Measurements from ENCODE around the gene RBM15B. TPM values are rescaled to one million over a fixed set of nuclear protein-coding genes. Genes with fewer than 3 reads are reported as not detected.
"Not testable (repeated sequence)": the region's sequence is repeated elsewhere in the genome, so short reads cannot be mapped to it uniquely, and the experiment has no call there.

RBM15B gene
- total RNA-seq, 1 donor from 2014 or later: 75.8 TPM

GRCh38 chr3:51386159-51386851 lies 4.8 kb upstream of the RBM15B start:
- H3K4me3 Mint-ChIP-seq (ENCODE audit: low read depth): peak overlapping the region; percentile 99
- H3K36me3 Mint-ChIP-seq (ENCODE audit: insufficient read depth): peaks cover 15% of the 10 kb centered on the region
- peaks cover 38% of the 10 kb centered on the region for H3K4me1 Mint-ChIP-seq (ENCODE audit: low read depth)
- no peaks in the 10 kb centered on the region for H3K27me3 Mint-ChIP-seq
- peak overlapping the region; percentile 97 for H3K27ac Mint-ChIP-seq
- no peak for DNase-seq (ENCODE audit: low spot score, unreplicated experiment)
- H3K9me3 Mint-ChIP-seq (ENCODE audit: low read depth): no peaks in the 10 kb centered on the region
- no peak for TF ChIP-seq CTCF (IDR thresholded peaks at IDR 0.05; ENCODE audit: unreplicated experiment)

GRCh38 chr3:51386852-51387229 lies 4.2 kb upstream of the RBM15B start:
- H3K27ac Mint-ChIP-seq: no peak overlapping the region
- peaks cover 15% of the 10 kb centered on the region for H3K36me3 Mint-ChIP-seq (ENCODE audit: insufficient read depth)
- H3K4me3 Mint-ChIP-seq (ENCODE audit: low read depth): peak overlapping the region; percentile 99
- no peak for DNase-seq (ENCODE audit: low spot score, unreplicated experiment)
- TF ChIP-seq CTCF (IDR thresholded peaks at IDR 0.05; ENCODE audit: unreplicated experiment): no peak
- H3K9me3 Mint-ChIP-seq (ENCODE audit: low read depth): no peaks in the 10 kb centered on the region
- H3K4me1 Mint-ChIP-seq (ENCODE audit: low read depth): peaks cover 38% of the 10 kb centered on the region
- no peaks in the 10 kb centered on the region for H3K27me3 Mint-ChIP-seq

GRCh38 chr3:51387281-51387680 lies 3.8 kb upstream of the RBM15B start:
- not testable (repeated sequence) for DNase-seq (ENCODE audit: low spot score, unreplicated experiment); H3K9me3 Mint-ChIP-seq (ENCODE audit: low read depth); H3K27me3 Mint-ChIP-seq; H3K27ac Mint-ChIP-seq
- H3K36me3 Mint-ChIP-seq (ENCODE audit: insufficient read depth): peaks cover 15% of the 10 kb centered on the region
- H3K4me3 Mint-ChIP-seq (ENCODE audit: low read depth): peak overlapping the region; percentile 99
- peaks cover 38% of the 10 kb centered on the region for H3K4me1 Mint-ChIP-seq (ENCODE audit: low read depth)

GRCh38 chr3:51388286-51389029 lies 2.6 kb upstream of the RBM15B start:
- H3K36me3 Mint-ChIP-seq (ENCODE audit: insufficient read depth): peaks cover 24% of the 10 kb centered on the region
- peak overlapping the region; percentile 94 for H3K27ac Mint-ChIP-seq
- TF ChIP-seq CTCF (IDR thresholded peaks at IDR 0.05; ENCODE audit: unreplicated experiment): peak; percentile 46
- H3K4me1 Mint-ChIP-seq (ENCODE audit: low read depth): peaks cover 43% of the 10 kb centered on the region
- no peak for DNase-seq (ENCODE audit: low spot score, unreplicated experiment)
- H3K4me3 Mint-ChIP-seq (ENCODE audit: low read depth): peak overlapping the region; percentile 46
- no peaks in the 10 kb centered on the region for H3K27me3 Mint-ChIP-seq
- H3K9me3 Mint-ChIP-seq (ENCODE audit: low read depth): no peaks in the 10 kb centered on the region

- H3K9me3 Mint-ChIP-seq (ENCODE audit: low read depth): no peaks in the 10 kb centered on the region
- H3K4me3 Mint-ChIP-seq (ENCODE audit: low read depth): no peak overlapping the region
- DNase-seq (ENCODE audit: low spot score, unreplicated experiment): no peak
- H3K27ac Mint-ChIP-seq: peak overlapping the region; percentile 24
- H3K36me3 Mint-ChIP-seq (ENCODE audit: insufficient read depth): peaks cover 31% of the 10 kb centered on the region
- peaks cover 46% of the 10 kb centered on the region for H3K4me1 Mint-ChIP-seq (ENCODE audit: low read depth)
- H3K27me3 Mint-ChIP-seq: no peaks in the 10 kb centered on the region
- peak; percentile 64 for TF ChIP-seq CTCF (IDR thresholded peaks at IDR 0.05; ENCODE audit: unreplicated experiment)
Measured at GRCh38 chr3:51389423-51390183, 1.5 kb upstream of the RBM15B start.

All from progenitor cell of endocrine pancreas (in vitro differentiated cells).